Lung (tissue), 12 donors: ENCODE measurements around the gene TNNT2. TPM values are rescaled to one million over a fixed set of nuclear protein-coding genes. Genes with fewer than 3 reads are reported as not detected.

Source experiments
- ATAC-seq: fragments of 200-7000 bp; cut with Tn5 transposase; one replicate; pipeline ENCODE4 v1.9.1; 2020; ENCODE audit warnings: moderate number of reproducible peaks; ENCODE audit not compliant: insufficient read depth, low FRiP score
- DNase-seq, 3 donors: peaks; one replicate each; pipeline ENCODE4 v3.0.0-alpha.2; 2013 to 2017
- H3K27ac ChIP-seq, 2 donors: one replicate each; pipeline ENCODE4 v1.5.1; 2013; ENCODE audit warnings: mild to moderate bottlenecking in 2 of 2, moderate library complexity in 2 of 2, control low read depth in 1 of 2, inconsistent platforms in 1 of 2, low read depth in 1 of 2, low read length in 1 of 2
- H3K27me3 ChIP-seq, 3 donors: one replicate each; pipeline ENCODE4 v1.5.1; 2013; ENCODE audit warnings: low read length in 2 of 3; ENCODE audit not compliant: control insufficient read depth in 3 of 3, insufficient read depth in 3 of 3
- H3K36me3 ChIP-seq, 4 donors: one replicate each; pipeline ENCODE4 v1.5.1; 2013; ENCODE audit warnings: low read length in 4 of 4, mild to moderate bottlenecking in 1 of 4, moderate library complexity in 1 of 4; ENCODE audit not compliant: control insufficient read depth in 4 of 4, insufficient read depth in 4 of 4
- H3K4me1 ChIP-seq, 5 donors: one replicate each; pipeline ENCODE4 v1.5.1; 2013; ENCODE audit warnings: low read length in 5 of 5, mild to moderate bottlenecking in 2 of 5, moderate library complexity in 1 of 5; ENCODE audit not compliant: control insufficient read depth in 5 of 5, insufficient read depth in 5 of 5
- H3K4me3 ChIP-seq: one replicate; pipeline ENCODE4 v1.5.1; 2013; ENCODE audit warnings: mild to moderate bottlenecking, control low read depth, moderate library complexity
- H3K9ac ChIP-seq, 2 donors: one replicate each; pipeline ENCODE4 v1.5.1; 2013; ENCODE audit warnings: low read length in 2 of 2, control low read depth in 1 of 2; ENCODE audit not compliant: insufficient read depth in 1 of 2
- H3K9me3 ChIP-seq, 4 donors: one replicate each; pipeline ENCODE4 v1.5.1; 2013; ENCODE audit warnings: low read length in 3 of 4, mild to moderate bottlenecking in 1 of 4, moderate library complexity in 1 of 4; ENCODE audit not compliant: control insufficient read depth in 4 of 4, insufficient read depth in 3 of 4
- CTCF ChIP-seq: IDR thresholded peaks from 2 replicates; pipeline ENCODE4 v1.5.1; 2012; ENCODE audit warnings: mild to moderate bottlenecking; ENCODE audit errors: control extremely low read depth, extremely low read depth
- WGBS, 2 donors: extraction: QIAGEN DNeasy Blood & Tissue Kit; methylation state at CpG; one replicate each; pipeline ENCODE4 v1.1.7; 2013; 5-methylcytosine and 5-hydroxymethylcytosine counted together
- polyA plus RNA-seq, 2 donors: library from polyadenylated mRNA; stranded (reverse); fragments of 200-250 nt; gene quantifications; one replicate each; pipeline ENCODE4 v1.2.1, GENCODE V29; 2013
- total RNA-seq, 2 donors: library from RNA; depleted of rRNA in 1 of 2; stranded (reverse); fragments of >200 nt in 1 of 2; gene quantifications; one replicate each; pipeline ENCODE4 v1.2.1, GENCODE V29; 2014 to 2021
- donor health status: control.
- donor health status: control.
- donor health status: Bipolar disorder and iron deficiency.
- donor health status: healthy.
- donor health status: DM: yes; HTN: yes; CAD: no.

TNNT2 gene
- total and polyA plus RNA-seq, 4 donors, result 2.0 to 10.4 (median 5.4) TPM

GRCh38 chr1:201361652-201362504 is 15.6 kb downstream of the TNNT2 start:
- peak; percentile 55 for TF ChIP-seq CTCF
- peak overlapping the region in 1 of 2 donors; percentile 39 for H3K27ac ChIP-seq
- H3K27me3 ChIP-seq, result no peaks in the 10 kb centered on the region
- 48% methylated on average over 10 of the region's 10 CpGs for WGBS, 2 donors
- peaks cover 0 to 8% (median 0%) of the 10 kb centered on the region in 5 donors for H3K4me1 ChIP-seq
- no peak overlapping the region for H3K9ac ChIP-seq
- no peak for ATAC-seq
- no peaks in the 10 kb centered on the region for H3K9me3 ChIP-seq
- no peak overlapping the region for H3K4me3 ChIP-seq
- peaks cover 0 to 2% (median 0%) of the 10 kb centered on the region in 4 donors for H3K36me3 ChIP-seq
- DNase-seq, result peak; percentile 51 to 55 (median 54)

- no peak for DNase-seq
- no peak for ATAC-seq
- no peak overlapping the region for H3K27ac ChIP-seq
- no peak overlapping the region for H3K4me3 ChIP-seq
- 86% methylated on average over 15 of the region's 15 CpGs for WGBS, 2 donors
- no peaks in the 10 kb centered on the region for H3K27me3 ChIP-seq
- no peak overlapping the region for H3K9ac ChIP-seq
- TF ChIP-seq CTCF, result no peak
- H3K4me1 ChIP-seq, result peaks cover 0 to 8% (median 0%) of the 10 kb centered on the region in 5 donors
- H3K36me3 ChIP-seq, result peaks cover 0 to 2% (median 0%) of the 10 kb centered on the region in 4 donors
- no peaks in the 10 kb centered on the region for H3K9me3 ChIP-seq
These were observed 16.4 kb downstream of the TNNT2 start for GRCh38 chr1:201360901-201361651.

DNA sequence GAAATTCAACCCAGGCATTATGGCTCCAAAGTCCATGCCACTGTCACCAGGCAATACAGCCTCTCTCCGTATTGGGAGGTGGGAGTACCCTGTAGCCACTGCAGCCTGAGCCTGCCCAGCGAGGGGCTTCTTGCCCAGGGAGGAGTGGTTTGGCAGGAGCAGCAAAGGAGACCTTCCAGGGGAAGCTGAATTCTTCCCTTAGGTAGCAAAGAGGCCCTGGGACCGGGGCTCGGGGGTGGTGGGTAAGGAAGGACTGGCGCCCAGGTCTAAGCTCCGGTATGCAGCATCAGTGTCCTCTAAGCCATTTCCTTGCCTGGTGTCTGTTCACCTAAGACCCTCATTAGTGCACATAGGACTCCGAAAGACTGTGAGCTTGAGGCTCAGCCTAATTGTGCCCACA is 17.0 kb downstream of the TNNT2 start:
- H3K9me3 ChIP-seq, result no peaks in the 10 kb centered on the region
- no peak for DNase-seq
- no peak for ATAC-seq
- WGBS, 2 donors, result 90 to 94% methylated on average over 7 of the region's 7 CpGs
- H3K4me1 ChIP-seq, result peaks cover 0 to 8% (median 0%) of the 10 kb centered on the region in 5 donors
- peak overlapping the region in 1 of 2 donors; percentile 15 for H3K27ac ChIP-seq
- TF ChIP-seq CTCF, result no peak
- H3K4me3 ChIP-seq, result no peak overlapping the region
- peaks cover 0 to 2% (median 0%) of the 10 kb centered on the region in 4 donors for H3K36me3 ChIP-seq
- no peak overlapping the region for H3K9ac ChIP-seq
- H3K27me3 ChIP-seq, result no peaks in the 10 kb centered on the region
